LNCaP clone FGC (cell line): ENCODE data around the gene MPV17.

ENCODE experiments used
- DNase-seq: peaks from one replicate; pipeline ENCODE4 v3.0.0-alpha.2; 2011; ENCODE audit warnings: low read depth
- H3K4me3 ChIP-seq: 2 replicates; pipeline ENCODE4 v1.5.1; 2011; ENCODE audit warnings: mild to moderate bottlenecking, low read depth, low read length, control low read depth
- TF ChIP-seq, protein P1 (sequence below): IDR thresholded peaks from 2 replicates; pipeline ENCODE4 v1.5.1; 2012; ENCODE audit warnings: mild to moderate bottlenecking; ENCODE audit not compliant: control insufficient read depth, insufficient read depth; ENCODE audit errors: extremely low read depth

Gene MPV17

GRCh38 chr2:27261241-27261925 is 61.5 kb downstream of the MPV17 start:
- DNase-seq: no peak
- TF ChIP-seq, protein P1, sequence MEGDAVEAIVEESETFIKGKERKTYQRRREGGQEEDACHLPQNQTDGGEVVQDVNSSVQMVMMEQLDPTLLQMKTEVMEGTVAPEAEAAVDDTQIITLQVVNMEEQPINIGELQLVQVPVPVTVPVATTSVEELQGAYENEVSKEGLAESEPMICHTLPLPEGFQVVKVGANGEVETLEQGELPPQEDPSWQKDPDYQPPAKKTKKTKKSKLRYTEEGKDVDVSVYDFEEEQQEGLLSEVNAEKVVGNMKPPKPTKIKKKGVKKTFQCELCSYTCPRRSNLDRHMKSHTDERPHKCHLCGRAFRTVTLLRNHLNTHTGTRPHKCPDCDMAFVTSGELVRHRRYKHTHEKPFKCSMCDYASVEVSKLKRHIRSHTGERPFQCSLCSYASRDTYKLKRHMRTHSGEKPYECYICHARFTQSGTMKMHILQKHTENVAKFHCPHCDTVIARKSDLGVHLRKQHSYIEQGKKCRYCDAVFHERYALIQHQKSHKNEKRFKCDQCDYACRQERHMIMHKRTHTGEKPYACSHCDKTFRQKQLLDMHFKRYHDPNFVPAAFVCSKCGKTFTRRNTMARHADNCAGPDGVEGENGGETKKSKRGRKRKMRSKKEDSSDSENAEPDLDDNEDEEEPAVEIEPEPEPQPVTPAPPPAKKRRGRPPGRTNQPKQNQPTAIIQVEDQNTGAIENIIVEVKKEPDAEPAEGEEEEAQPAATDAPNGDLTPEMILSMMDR: no peak
- H3K4me3 ChIP-seq: no peak overlapping the region
